Neural cell (in vitro differentiated cells): Measurements from ENCODE around the gene CHADL. TPM values are rescaled to one million over a fixed set of nuclear protein-coding genes. Genes with fewer than 3 reads are reported as not detected.
A peak's percentile ranks its signal among the peaks of the same experiment; 100 is the strongest.

Experiments used
- H2AFZ ChIP-seq: fragments of 200-600, 300-800 bp; sonication (generic), shearing (Covaris generic); 2 replicates; pipeline ENCODE4 v1.6.0; 2014; ENCODE audit warnings: low read depth, mild to moderate bottlenecking, antibody characterized with exemption, low read length, moderate library complexity
- H3F3A ChIP-seq: fragments of 200-600 bp; shearing (Covaris generic); 2 replicates; pipeline ENCODE4 v1.6.1; 2016; ENCODE audit warnings: mild to moderate bottlenecking, moderate library complexity, mixed read lengths, antibody characterized with exemption, low read length; ENCODE audit not compliant: insufficient read depth, poor library complexity, severe bottlenecking
- H3K27ac ChIP-seq: fragments of 200-600, 300-800 bp; sonication (generic), shearing (Covaris generic); 2 replicates; pipeline ENCODE4 v1.5.1; 2014; ENCODE audit warnings: mild to moderate bottlenecking, low read length, moderate library complexity
- H3K27me3 ChIP-seq: fragments of 300-800, 200-600 bp; sonication (generic), shearing (Covaris generic); 2 replicates; pipeline ENCODE4 v1.6.0; 2014; ENCODE audit warnings: mild to moderate bottlenecking, low read depth, low read length, moderate library complexity; ENCODE audit not compliant: insufficient read depth
- H3K36me3 ChIP-seq: fragments of 300-800, 200-600 bp; sonication (generic), shearing (Covaris generic); 2 replicates; pipeline ENCODE4 v1.5.1; 2014; ENCODE audit warnings: mild to moderate bottlenecking, antibody characterized with exemption, low read length, moderate library complexity; ENCODE audit not compliant: insufficient read depth
- H3K4me2 ChIP-seq: fragments of 300-800, 200-600 bp; sonication (generic), shearing (Covaris generic); 2 replicates; pipeline ENCODE4 v1.6.0; 2014; ENCODE audit warnings: mild to moderate bottlenecking, low read length
- H3K4me3 ChIP-seq: fragments of 300-800, 200-600 bp; sonication (generic), shearing (Covaris generic); 2 replicates; pipeline ENCODE4 v1.5.1; 2014; ENCODE audit warnings: mild to moderate bottlenecking, low read length, moderate library complexity
- H3K79me2 ChIP-seq: fragments of 200-600 bp; shearing (Covaris generic); replicated peaks from 2 replicates; pipeline ENCODE4 v1.6.0; 2014; ENCODE audit warnings: mild to moderate bottlenecking, low read length, moderate library complexity; ENCODE audit not compliant: insufficient read depth
- H3K9ac ChIP-seq: fragments of 300-800, 200-600 bp; sonication (generic), shearing (Covaris generic); 2 replicates; pipeline ENCODE4 v1.6.1; 2016; ENCODE audit warnings: mild to moderate bottlenecking, low read length, mixed read lengths
- H3K9me2 ChIP-seq: fragments of 200-600 bp; shearing (Covaris generic); 2 replicates; pipeline ENCODE4 v1.6.1; 2016; ENCODE audit warnings: mild to moderate bottlenecking, low read length, mixed read lengths; ENCODE audit not compliant: insufficient read depth
- H3K9me3 ChIP-seq: fragments of 200-600, 300-800 bp; sonication (generic), shearing (Covaris generic); 2 replicates; pipeline ENCODE4 v1.6.1; 2016; ENCODE audit warnings: mild to moderate bottlenecking, mixed run types, low read length, moderate library complexity, mixed read lengths
- H4K20me1 ChIP-seq: fragments of 200-600 bp; shearing (Covaris generic); 2 replicates; pipeline ENCODE4 v1.6.1; 2016; ENCODE audit warnings: mild to moderate bottlenecking, mixed run types; ENCODE audit not compliant: insufficient read depth
- EP300 ChIP-seq: fragments of 450-650 bp; conservative IDR thresholded peaks from 2 replicates; pipeline ENCODE4 v1.6.1; 2014; ENCODE audit warnings: antibody characterized with exemption, mild to moderate bottlenecking, moderate library complexity; ENCODE audit not compliant: poor library complexity, severe bottlenecking
- EZH2 ChIP-seq: fragments of 200-600, 300-800 bp; shearing (Covaris generic), sonication (generic); IDR thresholded peaks from 2 replicates; pipeline ENCODE4 v1.6.1; 2014; ENCODE audit warnings: antibody characterized with exemption, low read length, borderline replicate concordance, mild to moderate bottlenecking; ENCODE audit not compliant: insufficient read depth, poor library complexity, severe bottlenecking
- MXI1 ChIP-seq: fragments of 450-650 bp; conservative IDR thresholded peaks from 2 replicates; pipeline ENCODE4 v1.6.1; 2014; ENCODE audit warnings: antibody characterized with exemption, mild to moderate bottlenecking; ENCODE audit not compliant: poor library complexity, severe bottlenecking
- POLR2AphosphoS5 ChIP-seq: IDR thresholded peaks from 2 replicates; pipeline ENCODE4 v1.6.1; 2012
- RAD21 ChIP-seq: fragments of 450-650 bp; conservative IDR thresholded peaks from 2 replicates; pipeline ENCODE4 v1.6.1; 2014; ENCODE audit warnings: antibody characterized with exemption, mild to moderate bottlenecking, moderate library complexity
- SMC3 ChIP-seq: fragments of 450-650 bp; conservative IDR thresholded peaks from 2 replicates; pipeline ENCODE4 v1.6.1; 2014; ENCODE audit warnings: antibody characterized with exemption, mild to moderate bottlenecking, moderate library complexity; ENCODE audit not compliant: poor library complexity
- TAF1 ChIP-seq: IDR thresholded peaks from 2 replicates; pipeline ENCODE4 v1.6.1; 2012; ENCODE audit warnings: low read depth
- polyA plus RNA-seq: library from polyadenylated mRNA; depleted of rRNA; stranded (reverse); fragments of >200 nt; gene quantifications from 2 replicates; pipeline ENCODE4 v1.2.3, GENCODE V29; 2014
- TF ChIP-seq, protein P1 (sequence below): IDR thresholded peaks from 2 replicates; pipeline ENCODE4 v1.6.1; 2012; ENCODE audit warnings: borderline replicate concordance
- TF ChIP-seq, protein P2 (sequence below): fragments of 450-650 bp; IDR thresholded peaks from 2 replicates; pipeline ENCODE4 v1.5.1; 2014; ENCODE audit warnings: antibody characterized with exemption, mild to moderate bottlenecking, moderate library complexity; ENCODE audit not compliant: poor library complexity, severe bottlenecking

Gene CHADL
- polyA plus RNA-seq, 1 donor from 2014 or later = 0.22 TPM

DNA sequence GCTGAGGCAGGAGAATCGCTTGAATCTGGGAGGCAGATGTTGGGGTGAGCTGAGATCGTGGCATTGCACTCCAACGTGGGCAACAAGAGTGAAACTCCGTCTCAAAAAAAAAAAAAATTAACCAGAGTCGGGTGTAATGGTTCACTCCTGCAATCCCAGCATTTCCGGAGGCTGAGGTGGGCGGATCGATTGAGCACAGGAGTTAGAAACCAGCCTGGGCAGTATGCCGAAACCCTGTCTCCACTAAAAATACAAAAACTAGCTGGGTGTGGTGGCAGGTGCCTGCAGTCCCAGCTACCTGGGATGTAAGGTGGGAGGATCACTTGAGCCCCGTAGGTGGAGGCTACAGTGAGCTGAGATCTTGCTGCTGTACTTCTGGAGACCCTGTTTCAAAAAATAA is 43.7 kb upstream of the CHADL start:
- Histone ChIP-seq H3K9ac (peak overlapping the region; percentile 77), H3K79me2 (peaks cover 11% of the 10 kb centered on the region), H2AFZ (no peak overlapping the region), H3K27me3 (no peaks in the 10 kb centered on the region), H3K9me2 (no peaks in the 10 kb centered on the region), H3F3A (no peaks in the 10 kb centered on the region), H3K27ac (peak overlapping the region; percentile 76), H3K4me3 (peak overlapping the region; percentile 87), H4K20me1 (no peaks in the 10 kb centered on the region), H3K9me3 (no peaks in the 10 kb centered on the region), H3K36me3 (no peaks in the 10 kb centered on the region), H3K4me2 (peak overlapping the region; percentile 76)
- TF ChIP-seq, protein P1, sequence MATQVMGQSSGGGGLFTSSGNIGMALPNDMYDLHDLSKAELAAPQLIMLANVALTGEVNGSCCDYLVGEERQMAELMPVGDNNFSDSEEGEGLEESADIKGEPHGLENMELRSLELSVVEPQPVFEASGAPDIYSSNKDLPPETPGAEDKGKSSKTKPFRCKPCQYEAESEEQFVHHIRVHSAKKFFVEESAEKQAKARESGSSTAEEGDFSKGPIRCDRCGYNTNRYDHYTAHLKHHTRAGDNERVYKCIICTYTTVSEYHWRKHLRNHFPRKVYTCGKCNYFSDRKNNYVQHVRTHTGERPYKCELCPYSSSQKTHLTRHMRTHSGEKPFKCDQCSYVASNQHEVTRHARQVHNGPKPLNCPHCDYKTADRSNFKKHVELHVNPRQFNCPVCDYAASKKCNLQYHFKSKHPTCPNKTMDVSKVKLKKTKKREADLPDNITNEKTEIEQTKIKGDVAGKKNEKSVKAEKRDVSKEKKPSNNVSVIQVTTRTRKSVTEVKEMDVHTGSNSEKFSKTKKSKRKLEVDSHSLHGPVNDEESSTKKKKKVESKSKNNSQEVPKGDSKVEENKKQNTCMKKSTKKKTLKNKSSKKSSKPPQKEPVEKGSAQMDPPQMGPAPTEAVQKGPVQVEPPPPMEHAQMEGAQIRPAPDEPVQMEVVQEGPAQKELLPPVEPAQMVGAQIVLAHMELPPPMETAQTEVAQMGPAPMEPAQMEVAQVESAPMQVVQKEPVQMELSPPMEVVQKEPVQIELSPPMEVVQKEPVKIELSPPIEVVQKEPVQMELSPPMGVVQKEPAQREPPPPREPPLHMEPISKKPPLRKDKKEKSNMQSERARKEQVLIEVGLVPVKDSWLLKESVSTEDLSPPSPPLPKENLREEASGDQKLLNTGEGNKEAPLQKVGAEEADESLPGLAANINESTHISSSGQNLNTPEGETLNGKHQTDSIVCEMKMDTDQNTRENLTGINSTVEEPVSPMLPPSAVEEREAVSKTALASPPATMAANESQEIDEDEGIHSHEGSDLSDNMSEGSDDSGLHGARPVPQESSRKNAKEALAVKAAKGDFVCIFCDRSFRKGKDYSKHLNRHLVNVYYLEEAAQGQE = no peak
- TF ChIP-seq EP300 (no peak), EZH2 (no peak), POLR2AphosphoS5 (no peak), RAD21 (no peak), TAF1 (no peak), SMC3 (no peak), MXI1 (no peak)
- TF ChIP-seq, protein P2, sequence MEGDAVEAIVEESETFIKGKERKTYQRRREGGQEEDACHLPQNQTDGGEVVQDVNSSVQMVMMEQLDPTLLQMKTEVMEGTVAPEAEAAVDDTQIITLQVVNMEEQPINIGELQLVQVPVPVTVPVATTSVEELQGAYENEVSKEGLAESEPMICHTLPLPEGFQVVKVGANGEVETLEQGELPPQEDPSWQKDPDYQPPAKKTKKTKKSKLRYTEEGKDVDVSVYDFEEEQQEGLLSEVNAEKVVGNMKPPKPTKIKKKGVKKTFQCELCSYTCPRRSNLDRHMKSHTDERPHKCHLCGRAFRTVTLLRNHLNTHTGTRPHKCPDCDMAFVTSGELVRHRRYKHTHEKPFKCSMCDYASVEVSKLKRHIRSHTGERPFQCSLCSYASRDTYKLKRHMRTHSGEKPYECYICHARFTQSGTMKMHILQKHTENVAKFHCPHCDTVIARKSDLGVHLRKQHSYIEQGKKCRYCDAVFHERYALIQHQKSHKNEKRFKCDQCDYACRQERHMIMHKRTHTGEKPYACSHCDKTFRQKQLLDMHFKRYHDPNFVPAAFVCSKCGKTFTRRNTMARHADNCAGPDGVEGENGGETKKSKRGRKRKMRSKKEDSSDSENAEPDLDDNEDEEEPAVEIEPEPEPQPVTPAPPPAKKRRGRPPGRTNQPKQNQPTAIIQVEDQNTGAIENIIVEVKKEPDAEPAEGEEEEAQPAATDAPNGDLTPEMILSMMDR = no peak

DNA sequence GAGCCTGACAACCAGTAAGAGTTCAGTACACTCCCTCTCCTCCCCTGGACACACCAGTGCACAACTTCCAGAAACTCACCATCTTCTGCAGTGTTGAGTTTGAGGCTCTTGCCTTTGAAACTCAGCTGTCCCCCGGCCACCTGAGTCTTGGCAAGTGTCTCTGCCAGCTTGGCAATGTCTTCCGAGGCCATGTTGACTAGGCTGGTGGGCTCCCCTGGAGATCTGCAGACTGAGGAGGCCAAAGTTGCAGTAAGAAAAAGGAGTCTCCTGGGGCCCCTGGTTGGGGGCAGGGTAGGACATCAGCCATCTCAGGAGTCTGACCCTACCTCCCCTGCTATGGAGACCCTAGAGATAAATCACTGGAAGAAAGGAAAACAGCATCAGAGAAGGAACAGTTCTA is 40.1 kb upstream of the CHADL start:
- H3K79me2 ChIP-seq = peaks cover 11% of the 10 kb centered on the region

More for the DNA sequence above, 40.1 kb upstream of the CHADL start:
- Histone ChIP-seq H3K4me3 (no peak overlapping the region), H3F3A (no peaks in the 10 kb centered on the region), H3K9ac (no peak overlapping the region), H3K27me3 (no peaks in the 10 kb centered on the region), H3K27ac (no peak overlapping the region), H3K36me3 (peaks cover 4% of the 10 kb centered on the region), H3K9me2 (no peaks in the 10 kb centered on the region), H3K4me2 (no peak overlapping the region), H3K9me3 (no peaks in the 10 kb centered on the region), H4K20me1 (no peaks in the 10 kb centered on the region), H2AFZ (no peak overlapping the region)
- TF ChIP-seq RAD21 (no peak), SMC3 (no peak), POLR2AphosphoS5 (no peak), EP300 (no peak), TAF1 (no peak), EZH2 (no peak), MXI1 (no peak)
- TF ChIP-seq, protein P2 = no peak
- TF ChIP-seq, protein P1 = no peak
